Adipose tissue (tissue), 3 donors: ENCODE results near the gene C12orf60. TPM values are rescaled to one million over a fixed set of nuclear protein-coding genes. Genes with fewer than 3 reads are reported as not detected.
A peak's percentile ranks its signal among the peaks of the same experiment; 100 is the strongest.
"Not testable (repeated sequence)": the region's sequence is repeated elsewhere in the genome, so short reads cannot be mapped to it uniquely, and the experiment has no call there.

Source experiments
- H3K27ac ChIP-seq: one replicate; pipeline ENCODE4 v1.5.1; 2013; ENCODE audit warnings: low read depth, low read length
- WGBS, 3 donors: extraction: QIAGEN DNeasy Blood & Tissue Kit; methylation state at CpG; one replicate each; pipeline ENCODE4 v1.1.7; 2013; 5-methylcytosine and 5-hydroxymethylcytosine counted together
- polyA plus RNA-seq, 3 donors: library from polyadenylated mRNA; stranded (reverse); fragments of 200-250 nt; gene quantifications; one replicate each; pipeline ENCODE4 v1.2.3, GENCODE V29; 2013
- donor health status: healthy with polysubstance abuse.
- donor health status: Bipolar disorder and iron deficiency.
- donor health status: healthy.

Gene C12orf60
- polyA plus RNA-seq = 1 to 10 TPM in 1 of 3 donors, under 1 TPM in 2; 0.49 to 1.0 (median 0.82) TPM

- 0% methylated on average over 50 of the region's 50 CpGs for WGBS, 3 donors
- H3K27ac ChIP-seq = peak within 1 kb of the TSS; percentile 64
Observed at GRCh38 chr12:14803011-14803829, at the start of gene C12orf60, which contains the start of gene WBP11. Gene C12orf60 (plus strand): TSS chr12:14803670. CDS start chr12:14822936, 19,266 bp downstream. Gene WBP11 (minus strand): TSS chr12:14803478. CDS start chr12:14801383, 2,095 bp downstream.

GRCh38 chr12:14756334-14757143 is 46.9 kb upstream of the C12orf60 start:
- WGBS, 3 donors = 36 to 56% (median 52%) methylated on average over 17 of the region's 17 CpGs
- H3K27ac ChIP-seq = no peak overlapping the region

- 82 to 96% (median 94%) methylated on average over 6 of the region's 6 CpGs for WGBS, 3 donors
Observed at GRCh38 chr12:14759711-14760280, 43.7 kb upstream of the C12orf60 start.

GRCh38 chr12:14765398-14765797 is 38.1 kb upstream of the C12orf60 start:
- WGBS, 3 donors = 91 to 97% (median 94%) methylated on average over 2 of the region's 2 CpGs
- no peak overlapping the region for H3K27ac ChIP-seq

More at GRCh38 chr12:14759711-14760280, 43.7 kb upstream of the C12orf60 start:
- not testable (repeated sequence) for H3K27ac ChIP-seq

- not testable (repeated sequence) for H3K27ac ChIP-seq
- WGBS, 3 donors = 73 to 99% (median 86%) methylated on average over 3 of the region's 3 CpGs
Observed at GRCh38 chr12:14766020-14766419, 37.5 kb upstream of the C12orf60 start.

- WGBS, 3 donors = 81 to 89% (median 83%) methylated on average over 3 of the region's 3 CpGs
- no peak overlapping the region for H3K27ac ChIP-seq
Observed at GRCh38 chr12:14766649-14767215, 36.7 kb upstream of the C12orf60 start.

GRCh38 chr12:14767617-14768016 is 35.9 kb upstream of the C12orf60 start:
- 57 to 88% (median 88%) methylated on average over 1 of the region's 1 CpG for WGBS, 3 donors
- H3K27ac ChIP-seq = no peak overlapping the region

GRCh38 chr12:14768823-14769405 is 34.6 kb upstream of the C12orf60 start:
- H3K27ac ChIP-seq = no peak overlapping the region
- 18 to 60% (median 47%) methylated on average over 15 to 16 of the region's 16 CpGs for WGBS, 3 donors

- 1 to 9% (median 3%) methylated on average over 26 of the region's 26 CpGs for WGBS, 3 donors
- H3K27ac ChIP-seq = no peak overlapping the region
Observed at GRCh38 chr12:14769466-14769968, 34.0 kb upstream of the C12orf60 start.

GRCh38 chr12:14769969-14770495 is 33.4 kb upstream of the C12orf60 start:
- WGBS, 3 donors = 0 to 1% (median 0%) methylated on average over 38 of the region's 38 CpGs
- peak overlapping the region; percentile 13 for H3K27ac ChIP-seq

GRCh38 chr12:14770496-14771461 is 32.7 kb upstream of the C12orf60 start:
- H3K27ac ChIP-seq = peak overlapping the region; percentile 53
- 0% methylated on average over 56 of the region's 56 CpGs for WGBS, 3 donors

GRCh38 chr12:14771651-14772137 is 31.8 kb upstream of the C12orf60 start:
- WGBS, 3 donors = 22 to 30% (median 23%) methylated on average over 6 of the region's 6 CpGs
- no peak overlapping the region for H3K27ac ChIP-seq

- no peak overlapping the region for H3K27ac ChIP-seq
- 89 to 97% (median 95%) methylated on average over 5 of the region's 5 CpGs for WGBS, 3 donors
Observed at GRCh38 chr12:14772946-14773345, 30.5 kb upstream of the C12orf60 start.

- H3K27ac ChIP-seq = no peak overlapping the region
- 13 to 23% (median 15%) methylated on average over 16 of the region's 16 CpGs for WGBS, 3 donors
Observed at GRCh38 chr12:14773685-14774073, 29.8 kb upstream of the C12orf60 start.

- 0 to 1% (median 0%) methylated on average over 67 of the region's 67 CpGs for WGBS, 3 donors
- H3K27ac ChIP-seq = peak overlapping the region; percentile 92
Observed at GRCh38 chr12:14774074-14774905, 29.2 kb upstream of the C12orf60 start.
